Gastrocnemius medialis (tissue), 4 donors: Measurements from ENCODE around the gene CERS6. TPM values are rescaled to one million over a fixed set of nuclear protein-coding genes. Genes with fewer than 3 reads are reported as not detected.

Source experiments
- ATAC-seq, 2 donors: fragments of 150-250 bp; one replicate each; pipeline ENCODE4 v1.9.1; 2016
- DNase-seq, 2 donors: peaks; one replicate each; pipeline ENCODE4 v3.0.0-alpha.2; 2019
- H3K27ac ChIP-seq, 4 donors: fragments of 200-600 bp; sonication (generic); 1 replicate in 1 of 4; 2 replicates in 3 of 4; pipeline ENCODE4 v1.5.1; 2016 to 2018; ENCODE audit warnings: mild to moderate bottlenecking in 2 of 4, moderate library complexity in 1 of 4
- H3K27me3 ChIP-seq, 3 donors: fragments of 200-600 bp; sonication (generic) in 2 of 3; 1 replicate in 1 of 3; 2 replicates in 2 of 3; pipeline versions ENCODE4 v1.5.1 to v1.6.0; 2016 to 2019; ENCODE audit warnings: mild to moderate bottlenecking in 1 of 3, moderate library complexity in 1 of 3
- H3K36me3 ChIP-seq, 2 donors: fragments of 200-600 bp; sonication (generic) in 1 of 2; one replicate each; pipeline ENCODE4 v1.5.1; 2017 to 2018
- H3K4me1 ChIP-seq, 2 donors: fragments of 200-600 bp; sonication (generic) in 1 of 2; one replicate each; pipeline ENCODE4 v1.5.1; 2016 to 2017; ENCODE audit warnings: mild to moderate bottlenecking in 2 of 2
- H3K4me3 ChIP-seq, 4 donors: fragments of 200-600 bp; sonication (generic) in 3 of 4; 1 replicate in 1 of 4; 2 replicates in 3 of 4; pipeline ENCODE4 v1.5.1; 2016 to 2019; ENCODE audit warnings: mild to moderate bottlenecking in 2 of 4
- H3K9me3 ChIP-seq, 3 donors: fragments of 200-600 bp; sonication (generic) in 2 of 3; 1 replicate in 1 of 3; 2 replicates in 2 of 3; pipeline ENCODE4 v1.5.1; 2016 to 2019
- POLR2A ChIP-seq, 2 donors: fragments of 450-650 bp; IDR thresholded peaks; one replicate each; pipeline ENCODE4 v1.6.1; 2017; ENCODE audit warnings: antibody characterized with exemption in 2 of 2, mild to moderate bottlenecking in 2 of 2, moderate library complexity in 2 of 2
- in situ Hi-C, 4 donors: fragments of 200-750 bp; cut with MboI; loops; one replicate each; pipeline versions ENCODE4 v1.15.0 to v1.8.0; 2017; ENCODE audit warnings: low sequenced_read_pairs in 4 of 4
- intact Hi-C: fragments of 100-400 bp; cut with DNase I; formaldehyde crosslinking; loops from one replicate; pipeline ENCODE4 v1.15.1; 2023; ENCODE audit warnings: low total_unique reads
- total RNA-seq, 4 donors: library from RNA; depleted of rRNA; stranded (reverse); fragments of >200 nt; gene quantifications; one replicate each; pipeline versions ENCODE4 v1.1.0 to v1.2.3, GENCODE V29; 2016
- TF ChIP-seq, protein P1 (sequence below), 5 experiments: fragments of 450-650 bp in 3 of 5; fragments of 200-600 bp in 2 of 5; sonication (generic) in 2 of 5; IDR thresholded peaks in 4 of 5; conservative IDR thresholded peaks in 1 of 5; 1 replicate in 4 of 5; 2 replicates in 1 of 5; pipeline ENCODE4 v1.5.1; 2016 to 2019; ENCODE audit warnings: antibody characterized with exemption in 5 of 5, mild to moderate bottlenecking in 3 of 5, moderate library complexity in 3 of 5

The CERS6 gene
- total RNA-seq, 4 donors from 2014 or later, result 11.9 to 18.0 (median 14.7) TPM

DNA sequence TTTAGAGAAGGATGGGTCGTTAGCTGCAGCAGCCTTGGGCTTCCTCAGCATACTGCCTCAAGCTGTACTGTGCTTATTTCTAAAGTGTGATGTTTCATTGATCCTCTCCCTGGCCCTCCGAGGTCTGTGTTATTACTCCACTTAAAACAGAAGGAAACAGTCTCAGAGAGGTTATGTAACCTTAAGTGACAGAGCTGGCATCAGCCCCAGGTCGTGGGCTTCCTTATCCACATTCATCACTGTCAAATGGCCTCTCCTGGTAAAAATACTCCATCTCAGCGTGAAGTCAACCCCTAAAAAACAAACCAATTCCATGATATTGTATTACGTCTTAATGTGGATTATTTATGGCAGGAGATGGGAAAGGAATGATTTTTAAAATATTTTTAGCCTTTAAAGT lies 193.0 kb downstream of the CERS6 start:
- TF ChIP-seq, protein P1, sequence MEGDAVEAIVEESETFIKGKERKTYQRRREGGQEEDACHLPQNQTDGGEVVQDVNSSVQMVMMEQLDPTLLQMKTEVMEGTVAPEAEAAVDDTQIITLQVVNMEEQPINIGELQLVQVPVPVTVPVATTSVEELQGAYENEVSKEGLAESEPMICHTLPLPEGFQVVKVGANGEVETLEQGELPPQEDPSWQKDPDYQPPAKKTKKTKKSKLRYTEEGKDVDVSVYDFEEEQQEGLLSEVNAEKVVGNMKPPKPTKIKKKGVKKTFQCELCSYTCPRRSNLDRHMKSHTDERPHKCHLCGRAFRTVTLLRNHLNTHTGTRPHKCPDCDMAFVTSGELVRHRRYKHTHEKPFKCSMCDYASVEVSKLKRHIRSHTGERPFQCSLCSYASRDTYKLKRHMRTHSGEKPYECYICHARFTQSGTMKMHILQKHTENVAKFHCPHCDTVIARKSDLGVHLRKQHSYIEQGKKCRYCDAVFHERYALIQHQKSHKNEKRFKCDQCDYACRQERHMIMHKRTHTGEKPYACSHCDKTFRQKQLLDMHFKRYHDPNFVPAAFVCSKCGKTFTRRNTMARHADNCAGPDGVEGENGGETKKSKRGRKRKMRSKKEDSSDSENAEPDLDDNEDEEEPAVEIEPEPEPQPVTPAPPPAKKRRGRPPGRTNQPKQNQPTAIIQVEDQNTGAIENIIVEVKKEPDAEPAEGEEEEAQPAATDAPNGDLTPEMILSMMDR (IDR thresholded peaks at IDR 0.05 in 4 of 5, conservative IDR thresholded peaks at IDR 0.05 in 1 of 5), result no peak
- no peak for TF ChIP-seq POLR2A (IDR thresholded peaks at IDR 0.05)
- ATAC-seq, result peak in 1 of 2 donors; percentile 30

DNA sequence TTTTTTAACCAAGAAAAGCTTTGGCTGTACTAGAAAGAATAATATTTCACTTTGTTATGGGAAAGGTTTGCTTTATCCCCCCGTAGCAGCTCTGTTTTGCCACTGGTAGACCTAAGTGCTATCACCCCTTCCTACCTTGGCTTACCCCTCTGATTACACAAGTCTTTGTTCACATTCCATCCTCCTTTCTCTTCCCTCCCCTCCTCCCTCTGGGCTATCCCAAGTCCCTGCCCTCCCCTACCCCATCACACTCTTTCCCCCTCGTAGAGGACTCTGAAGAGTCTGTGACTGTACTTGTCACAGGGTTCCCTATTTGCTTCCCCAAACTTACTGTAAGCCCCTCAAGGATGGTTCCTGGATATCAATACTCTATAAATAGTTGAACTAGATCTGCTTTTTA lies 193.5 kb downstream of the CERS6 start:
- ATAC-seq, result no peak
- in situ Hi-C loops, result no loop called here
- H3K27ac ChIP-seq, result no peak overlapping the region

More for the DNA sequence above, 193.0 kb downstream of the CERS6 start:
- in situ Hi-C loops (no loop called here), intact Hi-C loops (no loop called here)
- no peak overlapping the region for H3K27ac ChIP-seq
- peaks cover 12 to 29% of the 10 kb centered on the region in 2 donors for H3K4me1 ChIP-seq
- no peaks in the 10 kb centered on the region for H3K9me3 ChIP-seq
- H3K27me3 ChIP-seq, result no peaks in the 10 kb centered on the region
- no peak for DNase-seq
- H3K36me3 ChIP-seq, result no peaks in the 10 kb centered on the region
- no peak overlapping the region for H3K4me3 ChIP-seq

DNA sequence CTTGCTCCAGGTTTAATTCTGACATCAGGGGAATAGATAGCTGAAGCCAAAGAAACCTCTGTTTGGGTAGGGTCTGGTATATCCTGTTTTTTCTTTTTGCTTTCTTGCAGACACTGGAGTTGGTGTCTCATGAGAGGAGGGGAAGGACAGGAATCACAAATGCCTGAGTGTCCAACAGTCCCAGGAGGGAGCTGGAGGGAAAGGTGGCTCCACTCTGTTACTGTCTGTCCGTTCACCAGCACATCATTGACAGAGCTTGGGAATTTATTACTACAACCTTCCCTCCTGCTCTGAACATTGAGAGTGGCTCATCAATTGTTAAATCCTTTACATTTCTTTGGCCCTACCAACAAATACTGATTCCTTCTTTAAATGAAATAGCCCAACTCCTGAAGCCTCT lies 194.1 kb downstream of the CERS6 start:
- in situ Hi-C loops (no loop called here), intact Hi-C loops (no loop called here)
- TF ChIP-seq, protein P1 (IDR thresholded peaks at IDR 0.05 in 4 of 5, conservative IDR thresholded peaks at IDR 0.05 in 1 of 5), result no peak
- no peak for TF ChIP-seq POLR2A (IDR thresholded peaks at IDR 0.05)
- Histone ChIP-seq H3K9me3 (no peaks in the 10 kb centered on the region), H3K27me3 (no peaks in the 10 kb centered on the region), H3K4me3 (no peak overlapping the region), H3K27ac (no peak overlapping the region), H3K36me3 (no peaks in the 10 kb centered on the region), H3K4me1 (peaks cover 12 to 25% of the 10 kb centered on the region in 2 donors)
- ATAC-seq (no peak), DNase-seq (no peak)

More for the DNA sequence above, 193.5 kb downstream of the CERS6 start:
- intact Hi-C loops, result no loop called here
- DNase-seq, result no peak
- no peak for TF ChIP-seq POLR2A (IDR thresholded peaks at IDR 0.05)
- TF ChIP-seq, protein P1 (IDR thresholded peaks at IDR 0.05 in 4 of 5, conservative IDR thresholded peaks at IDR 0.05 in 1 of 5), result no peak
- no peaks in the 10 kb centered on the region for H3K36me3 ChIP-seq
- no peaks in the 10 kb centered on the region for H3K27me3 ChIP-seq
- H3K4me3 ChIP-seq, result no peak overlapping the region
- H3K9me3 ChIP-seq, result no peaks in the 10 kb centered on the region
- peaks cover 12 to 25% of the 10 kb centered on the region in 2 donors for H3K4me1 ChIP-seq

DNA sequence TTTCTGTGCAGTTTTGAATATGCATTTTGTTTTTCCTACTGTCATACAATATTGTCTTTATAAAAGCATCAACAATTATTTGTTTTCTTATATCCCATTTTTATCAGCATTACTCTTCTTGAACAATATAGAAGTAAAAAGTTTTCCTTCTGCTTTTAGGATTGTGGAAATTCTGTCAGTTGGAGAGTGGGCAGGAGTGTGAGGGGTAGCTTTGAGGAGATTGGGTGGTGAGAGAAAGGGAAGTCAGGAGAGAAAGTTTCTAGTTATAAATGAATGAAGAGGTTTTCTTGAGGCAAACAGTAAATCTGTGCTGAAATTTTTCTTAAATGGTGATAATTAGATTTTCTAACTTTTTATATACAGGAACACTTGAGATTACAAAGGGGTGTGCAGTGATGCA lies 194.7 kb downstream of the CERS6 start:
- H3K4me1 ChIP-seq, result peaks cover 12 to 25% of the 10 kb centered on the region in 2 donors
- intact Hi-C loops, result no loop called here
- TF ChIP-seq POLR2A (IDR thresholded peaks at IDR 0.05), result no peak
- TF ChIP-seq, protein P1 (IDR thresholded peaks at IDR 0.05 in 4 of 5, conservative IDR thresholded peaks at IDR 0.05 in 1 of 5), result no peak
- H3K9me3 ChIP-seq, result no peaks in the 10 kb centered on the region
- H3K36me3 ChIP-seq, result no peaks in the 10 kb centered on the region
- no peak overlapping the region for H3K27ac ChIP-seq
- H3K27me3 ChIP-seq, result no peaks in the 10 kb centered on the region
- no peak for ATAC-seq
- in situ Hi-C loops, result no loop called here
- no peak overlapping the region for H3K4me3 ChIP-seq
- DNase-seq, result no peak
